Memory B cell (primary cell): ENCODE data around the gene KCNC1.

Experiments
- ATAC-seq: fragments of 150-1000 bp; cut with Tn5 transposase; 2 replicates; pipeline ENCODE4 v1.10.0; 2021; ENCODE audit warnings: low read depth, mild to moderate bottlenecking, moderate library complexity
- DNase-seq, 2 donors: peaks; one replicate each; pipeline ENCODE4 v3.0.0; 2022; ENCODE audit warnings: low spot score in 2 of 2
- H3K27ac Mint-ChIP-seq: one replicate; pipeline ENCODE4 v1.8.0; 2022; ENCODE audit warnings: mild to moderate bottlenecking, moderate library complexity, mixed read lengths
- H3K27me3 Mint-ChIP-seq: one replicate; pipeline ENCODE4 v1.8.0; 2022; ENCODE audit warnings: mixed read lengths
- H3K36me3 Mint-ChIP-seq: one replicate; pipeline ENCODE4 v1.8.0; 2022; ENCODE audit warnings: mild to moderate bottlenecking, mixed read lengths
- H3K4me1 Mint-ChIP-seq: one replicate; pipeline ENCODE4 v1.8.0; 2022; ENCODE audit warnings: mixed read lengths
- H3K4me3 Mint-ChIP-seq: one replicate; pipeline ENCODE4 v1.8.0; 2022; ENCODE audit warnings: mild to moderate bottlenecking, moderate library complexity, mixed read lengths
- H3K9me3 Mint-ChIP-seq: one replicate; pipeline ENCODE4 v1.8.0; 2022; ENCODE audit warnings: mixed read lengths

KCNC1 gene

DNA sequence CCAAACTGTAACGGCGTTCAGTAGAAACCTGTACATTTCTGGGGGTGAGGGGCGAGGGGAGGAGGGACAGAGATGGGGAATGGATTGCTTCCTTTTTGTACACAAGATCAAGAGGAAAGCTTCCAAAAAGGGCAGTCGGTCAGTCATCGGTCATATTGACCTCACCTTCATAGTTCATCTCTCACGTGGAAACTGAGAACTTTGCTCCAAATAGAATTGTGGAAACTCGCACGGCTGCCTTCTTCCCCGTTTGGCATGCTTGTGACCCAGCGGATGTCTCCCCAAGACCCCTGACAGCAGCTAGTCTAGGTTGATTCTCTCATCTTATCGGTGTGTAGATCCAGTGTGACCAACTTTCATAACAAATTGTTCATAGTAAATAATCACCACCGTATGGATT, 47.6 kb downstream of the KCNC1 start:
- ATAC-seq: no peak
- H3K9me3 Mint-ChIP-seq: no peaks in the 10 kb centered on the region

GRCh38 chr11:17782603-17783337, 48.2 kb downstream of the KCNC1 start:
- DNase-seq (no peak), ATAC-seq (no peak)
- no peak overlapping the region for H3K27ac Mint-ChIP-seq
- H3K27me3 Mint-ChIP-seq: no peaks in the 10 kb centered on the region
- H3K9me3 Mint-ChIP-seq: no peaks in the 10 kb centered on the region
- H3K4me1 Mint-ChIP-seq: no peaks in the 10 kb centered on the region
- H3K4me3 Mint-ChIP-seq: no peak overlapping the region
- H3K36me3 Mint-ChIP-seq: peaks cover 8% of the 10 kb centered on the region

More for the DNA sequence above, 47.6 kb downstream of the KCNC1 start:
- Mint-ChIP-seq H3K4me3 (no peak overlapping the region), H3K36me3 (peaks cover 5% of the 10 kb centered on the region), H3K27me3 (no peaks in the 10 kb centered on the region), H3K27ac (no peak overlapping the region), H3K4me1 (no peaks in the 10 kb centered on the region)
- DNase-seq: no peak

- Mint-ChIP-seq H3K9me3 (no peaks in the 10 kb centered on the region), H3K27me3 (no peaks in the 10 kb centered on the region), H3K4me3 (no peak overlapping the region), H3K4me1 (no peaks in the 10 kb centered on the region), H3K27ac (no peak overlapping the region), H3K36me3 (peaks cover 13% of the 10 kb centered on the region)
- ATAC-seq (no peak), DNase-seq (no peak)
Observed at GRCh38 chr11:17783878-17784277, 49.3 kb downstream of the KCNC1 start.

DNA sequence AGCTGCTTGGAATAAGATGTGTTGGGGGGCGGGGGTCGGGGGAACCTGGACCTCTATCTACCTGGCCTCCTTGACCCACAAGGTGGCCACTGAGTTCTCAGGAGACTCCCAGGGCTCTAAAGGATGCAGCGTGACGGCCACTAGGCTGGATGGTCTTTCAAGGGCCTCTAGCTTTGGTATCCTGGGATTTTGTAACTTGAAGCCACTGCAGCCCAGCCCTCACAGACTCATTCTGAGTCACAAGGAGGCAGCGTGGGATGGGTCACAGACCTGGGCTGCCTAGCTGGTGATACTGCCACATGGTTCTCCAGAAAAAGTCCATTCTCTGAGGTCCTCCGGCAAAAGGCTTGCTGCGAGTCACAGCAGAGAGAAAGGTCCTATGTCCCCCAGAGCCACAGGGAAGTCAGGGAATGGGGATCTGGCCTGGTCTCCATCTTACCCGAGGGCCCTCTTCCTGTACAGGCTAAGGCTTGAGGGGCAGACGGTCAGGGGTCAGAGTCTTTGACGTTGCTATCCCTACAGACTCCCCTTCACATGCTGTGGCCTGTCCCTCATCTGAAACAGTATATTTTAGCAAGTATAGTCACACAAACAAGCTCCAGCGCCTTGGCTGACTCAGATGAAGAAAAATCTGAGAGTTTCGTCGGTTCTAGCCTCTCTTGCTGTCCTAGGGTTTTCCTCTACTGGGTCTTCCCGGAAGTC, 52.4 kb downstream of the KCNC1 start:
- Mint-ChIP-seq H3K4me3 (no peak overlapping the region), H3K36me3 (peaks cover 21% of the 10 kb centered on the region), H3K27me3 (no peaks in the 10 kb centered on the region), H3K9me3 (no peaks in the 10 kb centered on the region), H3K27ac (no peak overlapping the region), H3K4me1 (no peaks in the 10 kb centered on the region)
- DNase-seq: no peak
- ATAC-seq: no peak

DNA sequence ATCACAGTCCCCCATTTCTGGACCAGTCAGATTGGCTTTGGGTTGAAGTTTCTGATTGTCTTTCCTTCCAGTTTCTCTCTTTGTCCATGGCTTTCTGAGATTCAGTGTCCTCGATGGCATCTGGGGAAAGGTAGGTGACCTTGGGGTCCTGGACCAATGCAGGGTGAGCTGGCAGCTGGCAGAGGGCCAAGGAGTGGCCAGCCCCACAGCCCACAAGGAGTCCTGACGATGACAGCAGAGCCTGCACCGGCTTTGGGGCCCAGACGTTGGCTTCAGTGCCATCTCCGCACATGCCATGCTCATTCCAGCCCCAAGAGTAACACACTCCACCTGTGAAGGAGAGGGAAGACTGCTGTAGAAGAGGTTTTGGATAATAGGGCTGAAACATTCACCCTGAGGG, 53.5 kb downstream of the KCNC1 start:
- Mint-ChIP-seq H3K27ac (no peak overlapping the region), H3K4me3 (no peak overlapping the region), H3K27me3 (no peaks in the 10 kb centered on the region), H3K9me3 (no peaks in the 10 kb centered on the region), H3K36me3 (peaks cover 23% of the 10 kb centered on the region), H3K4me1 (no peaks in the 10 kb centered on the region)
- ATAC-seq (no peak), DNase-seq (no peak)

DNA sequence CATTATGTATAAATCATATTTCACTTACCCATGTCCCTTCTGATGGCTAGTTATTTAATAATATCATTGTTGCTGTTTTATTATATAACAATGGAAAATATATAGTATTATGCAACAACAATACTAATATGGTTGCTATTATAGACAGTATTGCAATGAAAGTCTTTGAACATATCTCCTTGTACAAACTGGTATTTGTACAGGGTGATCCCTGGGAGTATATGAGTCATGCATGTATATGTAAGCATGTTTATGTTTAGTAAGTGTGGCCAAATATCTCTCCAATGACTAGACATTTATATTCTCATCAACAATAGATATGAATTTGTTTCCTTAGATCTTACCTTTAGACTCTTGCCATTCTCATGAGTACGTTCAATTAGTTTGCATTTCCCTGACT, 55.9 kb downstream of the KCNC1 start:
- H3K4me1 Mint-ChIP-seq: no peaks in the 10 kb centered on the region
- no peaks in the 10 kb centered on the region for H3K27me3 Mint-ChIP-seq
- no peak overlapping the region for H3K4me3 Mint-ChIP-seq
- H3K9me3 Mint-ChIP-seq: no peaks in the 10 kb centered on the region
- H3K27ac Mint-ChIP-seq: no peak overlapping the region
- H3K36me3 Mint-ChIP-seq: peaks cover 22% of the 10 kb centered on the region
- DNase-seq (no peak), ATAC-seq (no peak)

- Mint-ChIP-seq H3K27me3 (no peaks in the 10 kb centered on the region), H3K4me3 (no peak overlapping the region), H3K9me3 (no peaks in the 10 kb centered on the region), H3K27ac (no peak overlapping the region), H3K36me3 (peaks cover 19% of the 10 kb centered on the region), H3K4me1 (no peaks in the 10 kb centered on the region)
- DNase-seq (no peak), ATAC-seq (no peak)
Observed at GRCh38 chr11:17791144-17791543, 56.6 kb downstream of the KCNC1 start.

DNA sequence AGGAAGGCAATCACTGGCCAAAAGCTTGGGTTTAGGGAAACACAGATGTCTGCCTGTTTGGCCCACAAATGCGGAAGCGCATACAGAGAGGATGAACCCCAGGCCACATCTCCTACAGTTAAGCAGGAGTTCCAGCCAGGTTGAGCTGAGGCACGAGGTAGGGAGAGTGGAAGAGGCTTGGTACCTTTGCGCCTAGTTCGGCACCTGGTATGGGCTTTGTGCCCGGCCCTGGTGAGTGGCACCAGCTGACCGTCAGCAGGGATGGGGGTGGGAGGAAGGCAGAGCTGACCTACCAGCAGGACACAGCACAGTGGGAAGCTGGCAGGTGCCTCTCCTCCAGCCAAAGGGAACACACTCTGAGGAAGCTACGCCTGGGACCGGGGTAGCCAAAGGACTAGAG, 57.6 kb downstream of the KCNC1 start:
- Mint-ChIP-seq H3K36me3 (peaks cover 19% of the 10 kb centered on the region), H3K9me3 (no peaks in the 10 kb centered on the region), H3K4me3 (no peak overlapping the region), H3K4me1 (no peaks in the 10 kb centered on the region), H3K27ac (no peak overlapping the region), H3K27me3 (no peaks in the 10 kb centered on the region)
- DNase-seq: no peak
- no peak for ATAC-seq

DNA sequence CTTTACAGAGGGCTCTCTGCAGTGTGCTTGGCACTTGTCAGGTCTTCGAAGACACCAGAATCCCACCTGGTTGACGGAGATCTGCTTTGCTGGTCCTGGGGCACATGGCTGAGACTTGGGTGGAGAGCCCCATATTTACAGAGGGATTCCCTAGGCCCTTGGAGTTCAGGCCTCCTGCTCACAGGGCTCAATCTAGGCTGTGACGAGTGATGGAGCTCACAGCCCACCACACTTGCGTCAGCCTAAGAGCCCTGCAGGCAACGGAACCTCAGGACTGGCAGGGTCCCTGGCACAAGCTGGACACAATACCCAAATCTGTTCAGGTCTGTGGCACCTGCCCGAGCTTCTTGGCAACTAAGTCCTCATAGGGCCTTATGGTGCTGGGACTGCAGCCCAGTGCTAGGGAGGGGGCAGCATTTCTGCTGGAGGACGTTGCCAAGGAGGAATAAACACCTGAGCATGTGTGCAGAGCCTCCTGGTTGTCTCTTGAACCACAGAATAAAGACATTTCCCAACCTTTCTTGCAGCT, 59.1 kb downstream of the KCNC1 start:
- no peak overlapping the region for H3K27ac Mint-ChIP-seq
- ATAC-seq (no peak), DNase-seq (no peak)
- H3K4me1 Mint-ChIP-seq: no peaks in the 10 kb centered on the region
- peaks cover 16% of the 10 kb centered on the region for H3K36me3 Mint-ChIP-seq
- H3K4me3 Mint-ChIP-seq: no peak overlapping the region
- no peaks in the 10 kb centered on the region for H3K27me3 Mint-ChIP-seq
- H3K9me3 Mint-ChIP-seq: no peaks in the 10 kb centered on the region

DNA sequence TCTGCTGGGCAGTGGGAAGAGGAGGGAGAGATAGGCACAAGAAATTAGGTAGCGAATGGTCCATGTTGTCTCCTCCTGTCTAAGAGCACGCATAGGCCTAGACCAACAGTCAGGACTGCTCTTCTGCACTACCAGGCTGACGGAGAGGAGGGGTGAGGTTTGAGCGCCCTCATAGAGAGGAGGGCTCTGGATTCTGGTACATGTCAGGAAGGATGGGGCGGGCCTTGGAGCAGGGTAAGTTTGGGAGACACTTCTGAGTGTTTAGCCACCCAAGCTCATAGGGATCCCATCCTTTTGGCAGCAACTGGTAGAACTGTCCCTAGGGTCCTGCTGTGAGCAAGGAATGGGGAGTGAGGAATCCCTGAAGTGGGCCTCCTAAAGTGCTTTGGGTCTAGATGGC, 60.4 kb downstream of the KCNC1 start:
- H3K27ac Mint-ChIP-seq: no peak overlapping the region
- H3K27me3 Mint-ChIP-seq: no peaks in the 10 kb centered on the region
- ATAC-seq: no peak
- no peaks in the 10 kb centered on the region for H3K9me3 Mint-ChIP-seq
- H3K4me3 Mint-ChIP-seq: no peak overlapping the region
- no peak for DNase-seq
- H3K36me3 Mint-ChIP-seq: peaks cover 18% of the 10 kb centered on the region
- H3K4me1 Mint-ChIP-seq: no peaks in the 10 kb centered on the region

DNA sequence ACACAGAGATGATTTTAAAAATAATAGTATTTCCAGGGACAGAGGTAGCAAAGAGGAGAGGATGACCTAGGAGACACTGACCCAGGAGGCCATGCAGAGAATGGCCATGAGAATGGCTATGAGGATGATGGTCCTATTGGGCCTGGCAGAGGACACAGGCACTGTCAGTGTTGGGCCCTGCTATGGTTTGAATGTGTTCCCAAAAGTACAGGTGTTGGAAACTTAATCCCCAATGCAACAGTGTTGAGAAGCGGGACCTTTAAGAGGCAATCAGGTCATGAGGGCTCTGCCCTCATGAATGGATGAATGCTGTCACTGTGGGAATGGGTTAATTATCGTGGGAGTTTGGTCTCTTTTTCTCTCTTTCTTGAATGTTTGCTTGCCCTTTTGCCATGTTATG, 61.6 kb downstream of the KCNC1 start:
- Mint-ChIP-seq H3K9me3 (no peaks in the 10 kb centered on the region), H3K27ac (no peak overlapping the region), H3K4me1 (no peaks in the 10 kb centered on the region), H3K4me3 (no peak overlapping the region), H3K36me3 (peaks cover 22% of the 10 kb centered on the region), H3K27me3 (no peaks in the 10 kb centered on the region)
- DNase-seq (no peak), ATAC-seq (no peak)

DNA sequence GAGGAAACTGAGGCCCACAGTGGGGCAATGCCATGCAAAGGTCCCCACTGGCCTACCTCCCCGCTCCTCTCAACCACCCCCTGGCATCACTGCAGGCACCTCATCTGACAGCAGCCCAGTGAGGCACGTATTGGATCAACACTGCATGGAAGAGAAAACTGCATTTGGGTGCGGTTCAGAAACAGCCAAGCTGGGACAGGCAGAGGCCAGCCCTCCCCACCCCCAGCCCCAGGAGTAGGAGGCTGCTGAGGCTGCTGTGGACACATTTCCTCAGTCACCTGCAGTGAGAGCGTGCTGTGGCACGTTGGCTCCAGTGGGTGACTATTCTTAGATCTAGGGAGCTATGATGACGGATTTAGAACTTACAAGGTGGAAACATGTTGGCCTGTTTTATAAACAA, 63.7 kb downstream of the KCNC1 start:
- no peak overlapping the region for H3K27ac Mint-ChIP-seq
- DNase-seq: no peak
- no peaks in the 10 kb centered on the region for H3K4me1 Mint-ChIP-seq
- no peak overlapping the region for H3K4me3 Mint-ChIP-seq
- peaks cover 25% of the 10 kb centered on the region for H3K36me3 Mint-ChIP-seq
- H3K27me3 Mint-ChIP-seq: no peaks in the 10 kb centered on the region
- H3K9me3 Mint-ChIP-seq: no peaks in the 10 kb centered on the region
- ATAC-seq: no peak

- Mint-ChIP-seq H3K36me3 (peaks cover 28% of the 10 kb centered on the region), H3K4me1 (peaks cover 3% of the 10 kb centered on the region), H3K27me3 (no peaks in the 10 kb centered on the region), H3K9me3 (no peaks in the 10 kb centered on the region), H3K4me3 (no peak overlapping the region), H3K27ac (no peak overlapping the region)
- ATAC-seq (no peak), DNase-seq (no peak)
Observed at GRCh38 chr11:17798716-17799115, 64.1 kb downstream of the KCNC1 start.

DNA sequence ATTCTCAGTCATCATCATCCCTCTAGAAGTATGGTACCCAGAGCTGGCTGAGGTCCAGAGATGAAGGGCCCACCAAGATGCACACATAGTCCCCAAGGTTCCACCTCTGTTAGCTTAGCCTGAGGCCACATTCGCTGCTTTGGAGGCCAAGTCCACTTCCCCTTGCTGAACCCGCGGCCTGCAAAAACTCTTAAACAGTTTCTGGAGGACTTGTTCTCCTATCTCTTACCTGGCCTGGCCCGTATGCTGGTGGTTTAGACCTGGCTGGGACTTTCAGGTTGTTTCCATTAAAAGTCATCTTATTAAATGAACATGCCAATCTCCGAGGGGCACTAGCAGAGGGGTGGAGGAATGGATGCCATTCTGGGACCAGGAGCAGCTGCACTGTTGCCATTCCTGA, 64.6 kb downstream of the KCNC1 start:
- ATAC-seq: no peak
- H3K27ac Mint-ChIP-seq: no peak overlapping the region
- DNase-seq: no peak
- no peak overlapping the region for H3K4me3 Mint-ChIP-seq
- H3K4me1 Mint-ChIP-seq: peaks cover 3% of the 10 kb centered on the region
- no peaks in the 10 kb centered on the region for H3K9me3 Mint-ChIP-seq
- peaks cover 28% of the 10 kb centered on the region for H3K36me3 Mint-ChIP-seq
- H3K27me3 Mint-ChIP-seq: no peaks in the 10 kb centered on the region

GRCh38 chr11:17801166-17801565, 66.6 kb downstream of the KCNC1 start:
- H3K4me3 Mint-ChIP-seq: no peak overlapping the region
- no peaks in the 10 kb centered on the region for H3K9me3 Mint-ChIP-seq
- no peak for DNase-seq
- ATAC-seq: no peak
- H3K36me3 Mint-ChIP-seq: peaks cover 28% of the 10 kb centered on the region
- H3K4me1 Mint-ChIP-seq: peaks cover 3% of the 10 kb centered on the region
- H3K27me3 Mint-ChIP-seq: no peaks in the 10 kb centered on the region
- H3K27ac Mint-ChIP-seq: no peak overlapping the region
